ENCODE measurements around the gene JUN. TPM values are rescaled to one million over a fixed set of nuclear protein-coding genes. Genes with fewer than 3 reads are reported as not detected.

Gene JUN
- total RNA-seq, 1 donor from 2014 or later = 90.0 TPM

- peak overlapping the region; percentile 41 for H3K4me3 ChIP-seq (ENCODE audit: low read depth, low read length)
- no peaks in the 10 kb centered on the region for H3K27me3 ChIP-seq (ENCODE audit: control insufficient read depth, insufficient read depth, low read length)
- FAIRE-seq (no peak), DNase-seq (ENCODE audit: low read depth) (no peak)
- TF ChIP-seq, protein P1, sequence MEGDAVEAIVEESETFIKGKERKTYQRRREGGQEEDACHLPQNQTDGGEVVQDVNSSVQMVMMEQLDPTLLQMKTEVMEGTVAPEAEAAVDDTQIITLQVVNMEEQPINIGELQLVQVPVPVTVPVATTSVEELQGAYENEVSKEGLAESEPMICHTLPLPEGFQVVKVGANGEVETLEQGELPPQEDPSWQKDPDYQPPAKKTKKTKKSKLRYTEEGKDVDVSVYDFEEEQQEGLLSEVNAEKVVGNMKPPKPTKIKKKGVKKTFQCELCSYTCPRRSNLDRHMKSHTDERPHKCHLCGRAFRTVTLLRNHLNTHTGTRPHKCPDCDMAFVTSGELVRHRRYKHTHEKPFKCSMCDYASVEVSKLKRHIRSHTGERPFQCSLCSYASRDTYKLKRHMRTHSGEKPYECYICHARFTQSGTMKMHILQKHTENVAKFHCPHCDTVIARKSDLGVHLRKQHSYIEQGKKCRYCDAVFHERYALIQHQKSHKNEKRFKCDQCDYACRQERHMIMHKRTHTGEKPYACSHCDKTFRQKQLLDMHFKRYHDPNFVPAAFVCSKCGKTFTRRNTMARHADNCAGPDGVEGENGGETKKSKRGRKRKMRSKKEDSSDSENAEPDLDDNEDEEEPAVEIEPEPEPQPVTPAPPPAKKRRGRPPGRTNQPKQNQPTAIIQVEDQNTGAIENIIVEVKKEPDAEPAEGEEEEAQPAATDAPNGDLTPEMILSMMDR (IDR thresholded peaks at IDR 0.05; ENCODE audit: insufficient read depth, low read length, severe bottlenecking) = no peak
- no peaks in the 10 kb centered on the region for H3K36me3 ChIP-seq (ENCODE audit: control insufficient read depth, insufficient read depth, low read length)
These were observed 32.9 kb upstream of the JUN start for GRCh38 chr1:58816747-58817221.

- FAIRE-seq = no peak
- TF ChIP-seq, protein P1 (IDR thresholded peaks at IDR 0.05; ENCODE audit: insufficient read depth, low read length, severe bottlenecking) = no peak
- peak; percentile 75 for DNase-seq (ENCODE audit: low read depth)
These were observed 32.4 kb upstream of the JUN start for GRCh38 chr1:58816072-58816746.

GRCh38 chr1:58815686-58816071 lies 31.8 kb upstream of the JUN start:
- Histone ChIP-seq H3K27me3 (ENCODE audit: control insufficient read depth, insufficient read depth, low read length) (no peaks in the 10 kb centered on the region), H3K36me3 (ENCODE audit: control insufficient read depth, insufficient read depth, low read length) (no peaks in the 10 kb centered on the region), H3K4me3 (ENCODE audit: low read depth, low read length) (peak overlapping the region; percentile 41)
- DNase-seq (ENCODE audit: low read depth) (peak; percentile 51), FAIRE-seq (no peak)
- TF ChIP-seq, protein P1 (IDR thresholded peaks at IDR 0.05; ENCODE audit: insufficient read depth, low read length, severe bottlenecking) = no peak

More at GRCh38 chr1:58816072-58816746, 32.4 kb upstream of the JUN start:
- Histone ChIP-seq H3K36me3 (ENCODE audit: control insufficient read depth, insufficient read depth, low read length) (no peaks in the 10 kb centered on the region), H3K27me3 (ENCODE audit: control insufficient read depth, insufficient read depth, low read length) (no peaks in the 10 kb centered on the region), H3K4me3 (ENCODE audit: low read depth, low read length) (peak overlapping the region; percentile 41)

GRCh38 chr1:58815069-58815685 lies 31.3 kb upstream of the JUN start:
- no peaks in the 10 kb centered on the region for H3K36me3 ChIP-seq (ENCODE audit: control insufficient read depth, insufficient read depth, low read length)
- FAIRE-seq = no peak
- peak; percentile 81 for DNase-seq (ENCODE audit: low read depth)
- no peaks in the 10 kb centered on the region for H3K27me3 ChIP-seq (ENCODE audit: control insufficient read depth, insufficient read depth, low read length)
- TF ChIP-seq, protein P1 (IDR thresholded peaks at IDR 0.05; ENCODE audit: insufficient read depth, low read length, severe bottlenecking) = no peak
- H3K4me3 ChIP-seq (ENCODE audit: low read depth, low read length) = peak overlapping the region; percentile 41

DNA sequence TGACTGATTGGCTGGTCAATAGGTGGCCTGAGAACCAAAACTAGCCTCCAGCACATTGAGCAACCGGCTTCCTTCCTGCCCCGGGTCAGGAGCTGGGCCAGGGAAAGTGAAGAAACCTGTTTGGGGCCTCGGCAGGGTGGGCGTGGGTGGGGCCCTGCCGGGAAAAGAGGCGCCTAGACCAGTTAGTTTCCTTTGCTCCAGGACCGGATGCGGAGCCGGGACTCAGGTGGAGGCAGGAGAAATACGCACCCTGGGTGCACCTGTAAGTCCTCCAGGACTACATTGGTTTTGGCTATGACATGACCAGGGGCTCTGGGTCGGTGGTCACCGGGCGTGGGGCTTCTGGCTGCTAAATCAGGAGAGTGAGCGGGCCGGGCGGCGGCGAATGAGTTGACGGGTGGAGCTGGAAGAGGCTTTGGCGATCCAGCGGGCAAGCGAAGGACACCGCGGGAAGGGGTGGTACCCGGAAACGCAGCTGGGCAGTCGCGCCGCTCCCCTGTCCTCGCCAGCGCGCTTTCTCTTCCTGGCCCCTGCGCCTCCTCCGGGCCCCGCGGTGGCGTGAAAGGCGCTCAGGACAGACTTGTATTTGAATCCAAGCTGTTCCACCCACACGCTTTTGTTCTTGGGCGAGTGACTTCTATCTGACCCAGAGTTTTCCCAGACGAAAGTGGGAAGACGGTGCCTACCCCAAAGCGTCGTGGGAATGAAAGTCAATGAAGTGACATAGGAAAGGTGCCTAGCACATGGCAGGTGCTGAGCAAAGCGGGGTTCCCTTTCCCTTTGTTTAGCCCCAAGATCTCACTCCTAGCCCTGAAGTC lies 30.6 kb upstream of the JUN start:
- TF ChIP-seq, protein P1 (IDR thresholded peaks at IDR 0.05; ENCODE audit: insufficient read depth, low read length, severe bottlenecking) = no peak
- H3K4me3 ChIP-seq (ENCODE audit: low read depth, low read length) = peak overlapping the region; percentile 41
- no peaks in the 10 kb centered on the region for H3K27me3 ChIP-seq (ENCODE audit: control insufficient read depth, insufficient read depth, low read length)
- no peaks in the 10 kb centered on the region for H3K36me3 ChIP-seq (ENCODE audit: control insufficient read depth, insufficient read depth, low read length)
- FAIRE-seq (no peak), DNase-seq (ENCODE audit: low read depth) (peak; percentile 72)

All from bronchial epithelial cell (primary cell).